Astrocyte of the spinal cord (primary cell): ENCODE data around the gene GNAS-AS1.

ENCODE experiments used
- DNase-seq: peaks from one replicate; pipeline ENCODE4 v3.0.0; 2011; ENCODE audit warnings: low read depth, low spot score
- H3K4me3 ChIP-seq: 2 replicates; pipeline ENCODE4 v1.5.1; 2011; ENCODE audit warnings: low read depth, mild to moderate bottlenecking, low read length, moderate library complexity
- in situ Hi-C: cut with HindIII; loops from 2 replicates; pipeline ENCODE4 v1.10.0; 2017; ENCODE audit warnings: low sequenced_read_pairs
- TF ChIP-seq, protein P1 (sequence below): IDR thresholded peaks from 2 replicates; pipeline ENCODE4 v1.5.1; 2012; ENCODE audit warnings: low read depth, mild to moderate bottlenecking, low read length, inconsistent platforms

The GNAS-AS1 gene

DNA sequence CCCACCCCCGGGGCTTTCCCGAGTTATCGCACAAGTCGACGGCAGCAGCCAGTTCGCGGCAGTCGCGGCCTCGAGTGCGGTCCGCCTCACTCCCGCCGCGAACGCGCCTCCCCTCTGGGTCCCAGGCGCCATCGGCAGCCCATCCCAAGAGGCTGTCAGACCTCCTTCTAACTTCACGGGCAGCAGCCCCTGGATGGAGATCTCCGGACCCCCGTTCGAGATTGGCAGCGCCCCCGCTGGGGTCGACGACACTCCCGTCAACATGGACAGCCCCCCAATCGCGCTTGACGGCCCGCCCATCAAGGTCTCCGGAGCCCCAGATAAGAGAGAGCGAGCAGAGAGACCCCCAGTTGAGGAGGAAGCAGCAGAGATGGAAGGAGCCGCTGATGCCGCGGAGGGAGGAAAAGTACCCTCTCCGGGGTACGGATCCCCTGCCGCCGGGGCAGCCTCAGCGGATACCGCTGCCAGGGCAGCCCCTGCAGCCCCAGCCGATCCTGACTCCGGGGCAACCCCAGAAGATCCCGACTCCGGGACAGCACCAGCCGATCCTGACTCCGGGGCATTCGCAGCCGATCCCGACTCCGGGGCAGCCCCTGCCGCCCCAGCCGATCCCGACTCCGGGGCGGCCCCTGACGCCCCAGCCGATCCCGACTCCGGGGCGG is 3.4 kb upstream of the GNAS-AS1 start:
- no peak for DNase-seq
- TF ChIP-seq, protein P1, sequence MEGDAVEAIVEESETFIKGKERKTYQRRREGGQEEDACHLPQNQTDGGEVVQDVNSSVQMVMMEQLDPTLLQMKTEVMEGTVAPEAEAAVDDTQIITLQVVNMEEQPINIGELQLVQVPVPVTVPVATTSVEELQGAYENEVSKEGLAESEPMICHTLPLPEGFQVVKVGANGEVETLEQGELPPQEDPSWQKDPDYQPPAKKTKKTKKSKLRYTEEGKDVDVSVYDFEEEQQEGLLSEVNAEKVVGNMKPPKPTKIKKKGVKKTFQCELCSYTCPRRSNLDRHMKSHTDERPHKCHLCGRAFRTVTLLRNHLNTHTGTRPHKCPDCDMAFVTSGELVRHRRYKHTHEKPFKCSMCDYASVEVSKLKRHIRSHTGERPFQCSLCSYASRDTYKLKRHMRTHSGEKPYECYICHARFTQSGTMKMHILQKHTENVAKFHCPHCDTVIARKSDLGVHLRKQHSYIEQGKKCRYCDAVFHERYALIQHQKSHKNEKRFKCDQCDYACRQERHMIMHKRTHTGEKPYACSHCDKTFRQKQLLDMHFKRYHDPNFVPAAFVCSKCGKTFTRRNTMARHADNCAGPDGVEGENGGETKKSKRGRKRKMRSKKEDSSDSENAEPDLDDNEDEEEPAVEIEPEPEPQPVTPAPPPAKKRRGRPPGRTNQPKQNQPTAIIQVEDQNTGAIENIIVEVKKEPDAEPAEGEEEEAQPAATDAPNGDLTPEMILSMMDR: no peak
- in situ Hi-C loops: no loop called here
- no peak overlapping the region for H3K4me3 ChIP-seq

DNA sequence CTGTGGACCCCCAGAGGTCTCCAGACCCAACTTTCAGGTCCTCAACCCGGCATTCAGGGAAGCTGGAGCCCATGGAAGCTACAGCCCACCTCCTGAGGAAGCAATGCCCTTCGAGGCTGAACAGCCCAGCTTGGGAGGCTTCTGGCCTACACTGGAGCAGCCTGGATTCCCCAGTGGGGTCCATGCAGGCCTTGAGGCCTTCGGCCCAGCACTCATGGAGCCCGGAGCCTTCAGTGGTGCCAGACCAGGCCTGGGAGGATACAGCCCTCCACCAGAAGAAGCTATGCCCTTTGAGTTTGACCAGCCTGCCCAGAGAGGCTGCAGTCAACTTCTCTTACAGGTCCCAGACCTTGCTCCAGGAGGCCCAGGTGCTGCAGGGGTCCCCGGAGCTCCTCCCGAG is 2.8 kb upstream of the GNAS-AS1 start:
- in situ Hi-C loops: no loop called here
- TF ChIP-seq, protein P1: no peak
- no peak overlapping the region for H3K4me3 ChIP-seq
- DNase-seq: no peak

DNA sequence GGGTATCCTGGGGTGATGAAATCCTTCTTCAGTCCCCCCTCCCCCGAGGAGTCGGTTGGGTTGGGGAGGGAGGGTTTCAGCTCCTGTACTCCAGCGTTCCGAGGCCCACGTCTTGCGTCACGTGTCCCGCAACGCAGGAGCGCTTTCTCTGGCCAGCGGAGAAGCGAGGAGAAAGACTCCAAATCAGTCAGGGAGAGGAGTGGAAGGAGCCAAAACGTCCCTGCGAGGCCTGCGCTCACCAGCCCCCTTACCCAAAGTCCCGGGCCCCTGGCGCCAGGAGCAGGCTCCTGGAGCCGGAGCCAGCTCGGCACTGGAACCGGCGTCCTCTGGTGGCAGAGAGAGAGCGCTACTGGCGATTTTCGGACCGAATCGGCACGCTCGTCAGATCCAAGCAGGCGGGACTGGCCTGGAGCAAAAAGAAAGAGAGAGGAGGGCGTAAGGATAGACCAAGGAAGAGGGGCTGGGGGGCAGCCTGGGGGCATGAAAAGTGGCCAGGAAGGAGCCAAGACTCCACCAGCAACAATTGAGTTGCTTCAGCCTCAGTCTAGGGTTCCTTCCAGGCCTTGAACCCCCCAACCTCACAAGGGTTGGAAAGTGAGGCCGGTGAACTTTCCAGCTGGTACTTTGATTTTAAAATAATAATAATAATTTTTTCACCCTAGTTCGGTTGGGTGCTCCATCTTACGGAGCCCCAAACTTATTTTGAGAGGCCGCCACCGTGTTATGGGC is 2.0 kb upstream of the GNAS-AS1 start, which contains the start of gene GNAS:
TSS of gene GNAS (plus strand) at position 174 of the 729 bp plus-strand sequence.
- peak; percentile 50 for DNase-seq
- TF ChIP-seq, protein P1: peak; percentile 77
- H3K4me3 ChIP-seq: peak within 1 kb of the TSS; percentile 77
- in situ Hi-C loops: no loop called here

DNA sequence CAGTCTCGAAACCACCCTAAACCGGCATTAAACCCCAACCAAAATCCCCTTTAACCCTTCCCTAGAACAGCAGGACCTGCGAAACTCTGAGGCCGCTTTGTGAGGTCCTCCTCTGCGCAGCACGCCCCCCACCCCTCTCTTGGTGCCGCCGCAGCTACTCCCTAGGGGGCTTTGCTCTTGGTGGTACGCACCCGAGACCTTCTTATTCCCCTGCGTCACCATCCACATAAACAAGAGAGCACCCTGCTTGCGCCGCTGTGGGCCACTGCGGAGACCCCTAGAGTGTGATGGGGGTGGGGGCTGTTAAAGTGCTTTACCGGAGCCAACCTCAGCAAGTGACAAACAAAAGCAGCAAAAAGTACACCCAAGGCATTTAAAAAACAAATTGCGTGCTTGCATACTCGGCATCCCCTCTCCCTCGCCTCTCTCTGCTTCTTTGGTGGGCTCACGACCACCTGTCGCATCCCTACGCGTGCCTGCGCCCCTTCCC is 1.3 kb upstream of the GNAS-AS1 start:
- in situ Hi-C loops: no loop called here
- TF ChIP-seq, protein P1: no peak
- H3K4me3 ChIP-seq: peak overlapping the region; percentile 77
- DNase-seq: no peak

DNA sequence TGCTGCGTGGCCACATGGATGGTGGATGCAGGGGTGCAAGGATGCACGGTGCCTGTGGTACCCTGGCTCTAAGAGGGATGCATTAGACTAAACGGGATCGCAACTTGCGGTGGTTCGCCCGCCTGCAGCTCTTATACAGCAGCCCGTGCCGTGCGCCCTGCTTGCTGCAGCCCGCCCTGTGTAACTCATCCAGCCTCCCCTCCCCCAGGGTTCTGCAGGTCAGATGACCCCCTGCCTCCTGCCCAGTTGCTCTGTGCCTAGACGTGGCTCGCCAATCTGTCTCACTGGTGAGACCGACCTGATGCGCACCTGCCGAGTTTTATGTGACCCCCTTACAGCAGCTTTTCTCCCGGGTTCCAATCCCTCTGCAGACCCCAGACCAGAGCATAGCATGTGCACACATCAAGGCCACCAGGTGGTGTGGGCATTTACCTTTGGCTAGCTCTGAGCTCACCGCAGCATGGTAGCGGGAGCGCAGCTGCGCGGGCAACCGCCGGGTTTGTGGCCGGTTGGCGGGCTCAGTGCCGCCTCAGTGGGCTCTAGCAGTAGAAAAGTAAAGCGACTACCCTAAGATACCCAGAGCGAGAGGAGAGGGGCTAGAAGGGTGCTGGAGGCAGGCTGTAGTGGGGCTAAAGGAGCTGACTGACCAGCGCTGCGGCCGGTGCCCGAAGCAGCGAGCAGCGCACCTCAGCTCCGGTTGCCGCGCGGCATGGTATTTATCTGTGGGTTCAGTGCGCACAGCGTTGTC is 693 bp upstream of the GNAS-AS1 start:
- H3K4me3 ChIP-seq: peak overlapping the region; percentile 77
- in situ Hi-C loops: no loop called here
- TF ChIP-seq, protein P1: no peak
- DNase-seq: no peak

DNA sequence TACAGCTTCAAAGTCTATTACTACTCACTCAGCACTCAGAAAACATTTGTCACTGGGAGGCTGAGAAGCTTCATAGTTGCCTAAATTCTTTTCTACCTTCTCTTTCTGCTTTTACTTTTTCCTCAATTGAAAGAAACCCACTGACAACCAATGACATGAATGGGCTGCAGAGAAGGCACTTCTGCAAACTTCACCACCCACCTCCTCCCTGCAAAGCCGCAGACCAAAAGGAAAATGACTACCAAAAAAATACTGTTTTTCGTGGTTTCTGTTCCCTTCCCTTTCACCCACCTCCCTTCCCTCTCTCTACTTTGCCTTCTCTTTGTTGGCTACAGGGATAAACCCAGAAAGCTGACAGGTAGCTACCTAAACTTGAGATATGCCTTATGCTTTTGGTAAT is 3.2 kb downstream of the GNAS-AS1 start:
- in situ Hi-C loops: loop anchor here (25.0 kb wide), 1 partner anchor 610 kb away; the partner anchor contains the start of gene ANKRD60
- DNase-seq: no peak
- H3K4me3 ChIP-seq: no peak overlapping the region
- TF ChIP-seq, protein P1: no peak
